Endothelial cell (in vitro differentiated cells): ENCODE measurements around the gene SLTM. TPM values are rescaled to one million over a fixed set of nuclear protein-coding genes. Genes with fewer than 3 reads are reported as not detected.
"Not testable (repeated sequence)": the region's sequence is repeated elsewhere in the genome, so short reads cannot be mapped to it uniquely, and the experiment has no call there.

ENCODE experiments used
- DNase-seq: peaks from one replicate; pipeline ENCODE4 v3.0.0; 2021; ENCODE audit warnings: low spot score
- H3K27ac Mint-ChIP-seq: one replicate; pipeline ENCODE4 v1.8.0; 2021; ENCODE audit warnings: mixed read lengths, inconsistent platforms; ENCODE audit not compliant: unreplicated experiment
- H3K27me3 Mint-ChIP-seq: one replicate; pipeline ENCODE4 v1.8.0; 2021; ENCODE audit warnings: mild to moderate bottlenecking, moderate library complexity, mixed read lengths, inconsistent platforms; ENCODE audit not compliant: unreplicated experiment
- H3K36me3 Mint-ChIP-seq: one replicate; pipeline ENCODE4 v1.8.0; 2021; ENCODE audit warnings: mild to moderate bottlenecking, low read depth, mixed read lengths, inconsistent platforms; ENCODE audit not compliant: unreplicated experiment
- H3K4me1 Mint-ChIP-seq: one replicate; pipeline ENCODE4 v1.8.0; 2021; ENCODE audit warnings: mild to moderate bottlenecking, mixed read lengths, inconsistent platforms; ENCODE audit not compliant: unreplicated experiment
- H3K4me3 Mint-ChIP-seq: one replicate; pipeline ENCODE4 v1.8.0; 2021; ENCODE audit warnings: mild to moderate bottlenecking, mixed read lengths, inconsistent platforms; ENCODE audit not compliant: unreplicated experiment
- H3K9me3 Mint-ChIP-seq: one replicate; pipeline ENCODE4 v1.8.0; 2021; ENCODE audit warnings: mixed read lengths, inconsistent platforms; ENCODE audit not compliant: unreplicated experiment
- CTCF ChIP-seq: fragments of 200-600 bp; sonication (generic); IDR thresholded peaks from one replicate; pipeline ENCODE4 v1.5.0; 2021; ENCODE audit warnings: antibody characterized with exemption; ENCODE audit not compliant: unreplicated experiment
- total RNA-seq: library from RNA; stranded (reverse); fragmentation: NEBNext Ultra II Directional; extraction: Animal tissue kit (Norgen Biotek cat#: 25700); gene quantifications from one replicate; pipeline ENCODE4 v1.2.1, GENCODE V29; 2021; ENCODE audit not compliant: unreplicated experiment

Gene SLTM
- total RNA-seq, 1 donor from 2014 or later: 71.9 TPM

- DNase-seq: no peak
- TF ChIP-seq CTCF: no peak
- H3K4me3 Mint-ChIP-seq: no peak overlapping the region
- peaks cover 5% of the 10 kb centered on the region for H3K36me3 Mint-ChIP-seq
- H3K27ac Mint-ChIP-seq: no peak overlapping the region
- no peaks in the 10 kb centered on the region for H3K9me3 Mint-ChIP-seq
- peaks cover 5% of the 10 kb centered on the region for H3K4me1 Mint-ChIP-seq
- H3K27me3 Mint-ChIP-seq: no peaks in the 10 kb centered on the region
Measured at GRCh38 chr15:58926823-58927222, 6.7 kb downstream of the SLTM start.

- Mint-ChIP-seq H3K27me3 (no peaks in the 10 kb centered on the region), H3K4me3 (no peak overlapping the region), H3K27ac (no peak overlapping the region), H3K9me3 (no peaks in the 10 kb centered on the region), H3K36me3 (peaks cover 5% of the 10 kb centered on the region), H3K4me1 (no peaks in the 10 kb centered on the region)
- no peak for DNase-seq
- no peak for TF ChIP-seq CTCF
Measured at GRCh38 chr15:58924327-58924726, 9.2 kb downstream of the SLTM start.

- DNase-seq: no peak
- Mint-ChIP-seq H3K27me3 (no peaks in the 10 kb centered on the region), H3K9me3 (no peaks in the 10 kb centered on the region), H3K4me1 (no peaks in the 10 kb centered on the region), H3K27ac (no peak overlapping the region), H3K4me3 (no peak overlapping the region), H3K36me3 (peaks cover 5% of the 10 kb centered on the region)
- TF ChIP-seq CTCF: no peak
Measured at GRCh38 chr15:58923696-58924300, 9.7 kb downstream of the SLTM start.

- no peak overlapping the region for H3K27ac Mint-ChIP-seq
- H3K4me1 Mint-ChIP-seq: no peaks in the 10 kb centered on the region
- no peak for TF ChIP-seq CTCF
- H3K27me3 Mint-ChIP-seq: no peaks in the 10 kb centered on the region
- H3K4me3 Mint-ChIP-seq: no peak overlapping the region
- no peak for DNase-seq
- peaks cover 5% of the 10 kb centered on the region for H3K36me3 Mint-ChIP-seq
- H3K9me3 Mint-ChIP-seq: no peaks in the 10 kb centered on the region
Measured at GRCh38 chr15:58923284-58923683, 10.2 kb downstream of the SLTM start.

- Mint-ChIP-seq H3K36me3 (peaks cover 5% of the 10 kb centered on the region), H3K4me1 (no peaks in the 10 kb centered on the region), H3K9me3 (no peaks in the 10 kb centered on the region), H3K27ac (no peak overlapping the region), H3K4me3 (no peak overlapping the region), H3K27me3 (peaks cover 1% of the 10 kb centered on the region)
- TF ChIP-seq CTCF: no peak
- DNase-seq: no peak
Measured at GRCh38 chr15:58921267-58921790, 12.2 kb downstream of the SLTM start.

- not testable (repeated sequence) for H3K27ac Mint-ChIP-seq, H3K27me3 Mint-ChIP-seq, H3K9me3 Mint-ChIP-seq, DNase-seq, H3K4me1 Mint-ChIP-seq, H3K36me3 Mint-ChIP-seq, H3K4me3 Mint-ChIP-seq
Measured at GRCh38 chr15:58920447-58920846, 13.0 kb downstream of the SLTM start.
